ENCODE data around the gene CXorf58. TPM values are rescaled to one million over a fixed set of nuclear protein-coding genes. Genes with fewer than 3 reads are reported as not detected.

Gene CXorf58
- total and polyA plus RNA-seq, 2 of the 8 experiments (the other 6 are each of a cell fraction or from before 2014, with no cell fraction given), result 0.05 TPM; not detected in 1

GRCh38 chrX:23926015-23926414 is 18.2 kb downstream of the CXorf58 start (continued):
- no peak for TF ChIP-seq HDAC6 (IDR thresholded peaks at IDR 0.05; ENCODE audit: low read depth, low read length)
